NOMO-1 treated with dmso at 0.1 percent for 144 hours (cell line): ENCODE measurements around the gene ACOX3.
"Not testable (repeated sequence)": the region's sequence is repeated elsewhere in the genome, so short reads cannot be mapped to it uniquely, and the experiment has no call there.

ENCODE experiments used
- DNase-seq: peaks from one replicate; lab custom pipeline; 2025; ENCODE audit not compliant: unreplicated experiment; lab: John Stamatoyannopoulos, UW

The ACOX3 gene

DNA sequence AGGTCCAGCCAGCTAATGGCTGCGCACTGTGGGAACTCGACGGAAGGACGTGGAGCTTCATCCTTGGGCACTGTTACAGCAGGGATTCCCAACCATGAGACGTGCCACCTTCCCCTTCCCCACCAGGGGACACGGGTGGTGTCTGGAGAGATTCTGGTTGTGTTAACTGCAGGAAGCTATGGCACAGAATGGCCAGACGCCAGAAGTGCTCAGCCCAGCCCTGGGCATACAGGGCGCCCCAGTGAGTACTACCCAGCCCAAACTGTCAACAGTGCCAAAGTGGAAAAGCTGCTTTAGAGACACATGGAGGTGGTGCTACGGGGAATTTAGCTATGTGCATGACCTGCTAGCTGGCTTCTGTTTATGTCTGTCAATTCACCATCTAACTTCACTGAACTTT, 32.8 kb downstream of the ACOX3 start:
- no peak for DNase-seq

- DNase-seq = no peak
These were observed 33.2 kb downstream of the ACOX3 start for GRCh38 chr4:8407316-8407715.

DNA sequence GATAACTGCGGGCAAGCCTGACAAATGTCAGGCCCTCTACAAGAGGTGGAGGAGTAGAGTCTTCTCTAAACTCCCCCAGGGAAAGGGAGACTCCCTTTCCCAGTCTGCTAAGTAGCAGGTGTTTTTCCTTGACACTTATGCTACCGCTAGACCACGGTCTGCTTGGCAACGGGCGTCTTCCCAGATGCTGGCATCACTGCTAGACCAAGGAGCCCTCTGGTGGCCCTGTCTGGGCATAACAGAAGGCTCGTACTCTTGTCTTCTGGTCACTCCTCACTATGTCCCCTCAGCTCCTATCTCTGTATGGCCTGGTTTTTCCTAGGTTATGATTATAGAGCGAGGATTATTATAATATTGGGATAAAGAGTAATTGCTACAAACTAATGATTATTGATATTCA, 33.6 kb downstream of the ACOX3 start:
- DNase-seq = not testable (repeated sequence)

DNA sequence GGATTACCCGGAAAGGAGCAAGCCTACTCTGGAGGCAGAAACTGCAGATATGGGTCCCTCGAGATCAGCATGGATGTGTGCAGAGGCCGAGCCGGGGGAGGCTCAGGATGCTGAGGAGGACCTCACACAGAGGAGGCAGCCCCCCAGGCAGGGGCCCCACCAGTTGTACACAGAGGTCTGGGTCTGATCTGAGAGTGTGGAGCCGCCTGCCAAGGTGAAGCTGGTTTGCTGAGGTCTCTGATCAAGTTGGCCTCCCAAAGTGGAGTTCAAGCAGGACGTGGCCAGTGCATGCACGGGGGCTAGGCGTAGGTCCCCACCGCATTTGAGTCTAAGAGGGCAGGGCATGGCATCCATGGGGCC, 35.0 kb downstream of the ACOX3 start:
- DNase-seq = no peak

DNA sequence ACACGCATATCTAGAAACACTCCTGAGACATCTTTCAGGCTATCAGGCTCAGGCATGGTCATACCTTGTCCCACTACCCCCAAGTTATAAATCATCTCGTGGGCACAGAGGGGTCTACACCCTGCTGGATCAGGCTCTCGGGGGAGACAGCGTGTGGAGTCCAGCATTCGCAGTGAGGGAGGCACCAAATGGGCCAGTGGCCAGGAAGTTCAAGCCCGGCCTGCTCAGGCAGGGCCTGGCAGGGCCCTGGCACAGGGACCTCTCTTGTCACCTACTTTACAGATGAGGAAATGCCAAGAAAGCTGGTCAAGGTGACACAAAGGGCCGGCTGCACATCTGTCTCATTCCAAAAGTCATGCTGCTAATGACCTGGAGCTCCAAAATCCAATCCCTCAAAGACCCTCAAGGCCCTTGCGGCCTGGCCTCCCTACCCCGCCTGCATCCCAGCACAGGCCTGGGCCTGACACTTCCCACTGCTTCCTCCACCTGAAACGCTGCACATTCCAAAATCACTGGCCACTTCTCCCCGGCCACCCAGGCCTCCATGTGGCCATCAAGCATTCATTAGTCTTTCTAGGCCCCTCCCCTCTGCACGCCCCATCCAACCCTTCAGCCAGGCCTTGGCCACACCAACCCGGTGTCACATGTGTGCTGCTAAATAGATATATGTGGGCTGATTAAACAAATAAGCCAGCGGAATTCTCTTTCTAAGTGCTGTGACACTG, 35.6 kb downstream of the ACOX3 start:
- DNase-seq = no peak

- DNase-seq = no peak
These were observed 36.5 kb downstream of the ACOX3 start for GRCh38 chr4:8403976-8404375.

DNA sequence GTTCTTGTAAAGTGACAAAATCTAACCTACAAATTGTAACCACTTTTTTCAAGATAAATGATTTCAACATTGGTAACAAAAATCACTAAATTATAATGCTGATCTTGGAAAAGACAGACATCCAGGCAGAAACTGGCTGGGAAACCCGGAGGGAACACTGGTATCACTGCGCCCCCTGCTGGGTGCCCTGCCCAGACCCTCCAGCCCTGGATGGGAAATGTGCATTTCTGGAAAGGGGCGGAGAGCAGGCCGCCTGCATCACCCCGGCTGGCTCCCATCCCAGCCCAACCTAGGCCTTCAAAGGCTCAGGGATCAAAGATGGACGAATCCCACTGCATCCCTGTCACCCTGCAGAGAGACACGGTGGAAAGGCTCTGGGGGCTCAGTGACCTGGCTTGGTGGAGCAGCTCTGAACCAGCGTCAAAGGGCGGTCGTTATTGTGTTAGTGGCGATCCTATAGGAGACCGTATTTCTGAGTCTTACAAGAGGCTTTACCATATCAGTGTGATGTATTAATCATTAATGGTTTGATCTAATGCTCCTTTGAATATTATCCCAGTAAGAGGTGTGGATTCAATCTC, 37.3 kb downstream of the ACOX3 start:
- DNase-seq = no peak

- peak; percentile 72 for DNase-seq
These were observed 37.9 kb downstream of the ACOX3 start for GRCh38 chr4:8402640-8403039.

GRCh38 chr4:8402181-8402597, 38.3 kb downstream of the ACOX3 start:
- DNase-seq = no peak

DNA sequence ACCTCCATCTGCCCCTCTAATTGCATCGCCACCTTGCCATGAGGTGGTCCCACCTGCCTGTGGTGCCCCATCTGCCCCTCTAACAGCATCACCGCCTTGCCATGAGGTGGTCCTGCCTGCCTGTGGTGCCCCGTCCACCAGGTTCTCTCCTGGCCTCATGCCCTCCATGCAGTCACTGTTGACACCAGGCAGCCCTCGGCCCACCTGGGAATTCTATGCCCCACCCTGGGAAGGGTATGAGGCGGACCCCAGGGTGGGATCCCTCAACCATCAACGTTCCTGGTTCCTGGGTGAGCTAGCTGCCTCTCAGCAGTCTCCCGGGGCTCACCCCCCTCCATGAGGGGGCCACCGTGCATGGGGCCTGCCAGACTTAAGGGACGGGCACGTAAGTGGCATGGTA, 38.9 kb downstream of the ACOX3 start:
- no peak for DNase-seq

- no peak for DNase-seq
These were observed 39.7 kb downstream of the ACOX3 start for GRCh38 chr4:8400632-8401325.

DNA sequence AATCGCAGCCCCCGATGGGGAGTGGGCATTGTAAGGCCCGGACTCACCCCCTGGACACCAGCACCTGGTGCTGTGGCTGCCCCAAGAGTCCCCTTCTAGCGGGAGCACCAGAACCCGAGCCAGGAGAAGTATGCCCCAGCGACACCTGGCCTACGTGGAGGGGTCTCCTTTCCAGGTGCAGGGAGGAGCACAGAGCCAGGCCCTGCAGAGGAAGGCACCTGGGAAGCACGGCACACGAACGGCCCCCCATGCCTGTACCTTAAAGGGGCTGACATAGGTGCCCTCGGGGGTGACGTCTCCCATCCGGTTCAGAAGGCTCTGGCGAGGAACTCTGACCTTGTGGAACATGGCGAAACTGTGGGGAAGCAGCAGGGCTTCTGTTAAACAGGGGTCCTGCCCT, 41.2 kb downstream of the ACOX3 start:
- DNase-seq = no peak

GRCh38 chr4:8398347-8398746, 42.2 kb downstream of the ACOX3 start:
- DNase-seq = no peak

- DNase-seq = no peak
These were observed 43.6 kb downstream of the ACOX3 start for GRCh38 chr4:8396762-8397406.

DNA sequence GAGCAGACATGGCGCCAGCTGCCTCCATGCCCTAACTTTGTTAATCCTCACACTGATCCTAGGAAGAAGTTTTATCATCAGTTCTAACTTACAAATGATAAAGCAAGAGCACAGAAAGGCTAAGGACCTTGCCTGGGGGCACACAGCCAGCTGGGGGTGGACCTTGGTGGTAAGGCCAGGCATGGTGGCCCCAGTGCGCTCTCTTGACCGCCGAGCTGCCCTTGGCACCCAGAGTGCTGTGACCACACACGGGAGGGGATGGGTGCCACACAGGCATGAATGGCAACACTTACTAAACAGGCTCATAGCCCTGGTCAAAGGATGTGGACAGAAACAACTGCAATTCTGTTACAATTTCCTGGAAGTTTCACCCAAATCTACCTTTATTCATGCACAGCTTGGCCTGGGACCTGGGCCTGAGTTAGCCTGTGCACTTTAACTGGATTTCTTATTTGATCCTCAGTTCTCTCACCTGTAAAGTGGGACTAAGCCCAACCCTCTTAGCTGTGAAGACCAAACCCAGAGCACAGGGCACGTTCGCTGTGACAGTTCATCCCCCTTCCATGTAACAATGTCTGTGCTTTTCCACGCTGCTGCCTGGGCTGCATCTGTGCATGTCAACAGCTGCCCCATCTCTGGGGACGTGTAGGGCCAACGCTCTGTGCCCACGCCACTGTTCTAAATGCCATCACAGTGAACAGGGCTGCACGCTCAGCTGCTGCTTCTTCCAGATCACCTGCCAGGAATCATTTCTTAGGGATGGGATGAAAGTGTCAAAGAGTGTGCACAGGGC, 44.8 kb downstream of the ACOX3 start:
- no peak for DNase-seq

- DNase-seq = no peak
These were observed 45.7 kb downstream of the ACOX3 start for GRCh38 chr4:8394806-8395205.

DNA sequence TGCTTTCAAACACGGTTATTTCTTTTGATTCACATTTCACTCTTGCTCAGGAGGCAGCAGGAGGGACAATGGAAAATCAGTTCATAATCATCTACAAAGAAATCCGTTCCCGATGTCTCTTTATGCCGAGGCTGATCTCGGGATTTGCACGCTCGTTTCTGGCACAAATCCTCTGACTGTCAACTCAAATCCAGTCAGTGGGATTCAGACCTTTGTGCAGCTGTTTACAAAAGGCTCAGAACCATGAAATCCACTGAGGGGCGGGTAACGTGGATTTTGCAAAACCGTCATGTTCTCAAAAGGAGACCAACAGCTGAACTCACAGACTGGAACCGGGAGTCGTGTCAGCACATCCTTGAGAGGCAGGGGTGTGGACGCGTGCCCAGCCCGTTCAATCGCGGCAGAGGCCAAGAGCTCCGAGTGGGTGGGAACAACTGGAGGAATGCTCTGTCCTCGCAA, 46.4 kb downstream of the ACOX3 start:
- DNase-seq = no peak

DNA sequence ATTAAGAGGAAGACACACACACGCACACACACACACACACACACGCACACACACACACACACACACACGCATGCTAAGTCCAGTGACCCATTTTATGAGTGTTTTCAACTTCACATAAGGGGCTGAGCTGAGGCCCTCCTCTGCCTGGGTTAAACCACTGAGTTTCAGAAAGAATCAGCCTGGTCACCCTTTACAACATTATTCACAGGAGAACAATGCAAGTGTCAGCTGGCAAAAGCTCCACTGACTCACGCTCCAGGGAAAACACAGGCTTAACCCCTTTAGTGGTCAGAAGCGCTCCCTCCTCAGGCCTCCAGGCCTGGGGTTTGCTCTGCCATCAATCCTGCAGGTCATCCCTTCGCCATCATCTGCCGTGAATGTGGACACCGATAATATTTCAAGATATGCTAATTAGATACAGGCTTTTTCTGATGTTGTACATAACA, 46.9 kb downstream of the ACOX3 start:
- DNase-seq = no peak

- no peak for DNase-seq
These were observed 47.8 kb downstream of the ACOX3 start for GRCh38 chr4:8392591-8393190.

DNA sequence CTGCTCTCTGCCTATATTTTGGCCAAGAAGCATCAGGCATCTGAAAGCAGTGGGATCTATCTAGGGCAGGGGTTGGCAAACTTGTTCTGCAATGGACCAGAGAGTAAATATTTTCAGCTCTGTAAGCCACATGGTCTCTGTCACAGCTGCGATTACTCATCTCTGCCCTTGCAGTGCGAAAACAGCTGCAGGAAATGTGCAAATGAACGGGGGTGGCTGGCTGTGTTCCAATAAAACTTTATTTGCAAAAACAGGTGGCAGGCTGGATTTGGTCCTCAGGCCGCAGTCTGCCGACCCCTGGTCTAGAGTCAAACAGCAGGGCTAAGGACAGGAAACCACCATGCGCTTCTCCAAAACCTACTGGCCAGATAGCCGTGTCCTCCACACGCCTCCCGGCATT, 48.6 kb downstream of the ACOX3 start:
- DNase-seq = no peak

DNA sequence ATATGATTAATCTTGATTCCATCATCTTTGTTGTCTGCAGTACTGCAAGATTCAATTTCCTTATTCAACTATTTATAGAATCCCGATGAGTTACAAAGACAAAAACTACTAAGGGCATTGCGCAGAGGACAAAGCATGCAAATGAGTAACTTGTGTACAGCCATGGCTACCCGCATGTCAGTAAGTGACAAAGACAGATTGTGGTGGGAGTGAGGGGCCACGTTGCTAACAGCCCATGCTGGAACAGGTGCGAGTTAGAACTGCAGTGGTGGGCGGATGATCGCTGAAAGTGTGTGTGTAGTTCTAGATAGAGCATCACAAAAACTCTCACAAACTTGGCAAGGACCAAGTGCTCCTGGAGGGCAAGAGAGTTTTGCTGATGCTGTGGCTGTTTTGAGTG, 49.5 kb downstream of the ACOX3 start:
- DNase-seq = no peak
